ENCODE measurements around the gene KCTD12. TPM values are rescaled to one million over a fixed set of nuclear protein-coding genes. Genes with fewer than 3 reads are reported as not detected.

The KCTD12 gene
- total and polyA plus RNA-seq, 2 experiments from 2014 or later, result 9.1 to 70.5 TPM

- no peak overlapping the region for H2AFZ ChIP-seq
- H3K9me3 ChIP-seq (ENCODE audit: low read depth), result no peaks in the 10 kb centered on the region
- no peak overlapping the region for H3K4me3 ChIP-seq
- DNase-seq (ENCODE audit: low spot score), result no peak
- H3K27me3 ChIP-seq, result no peaks in the 10 kb centered on the region
- no peaks in the 10 kb centered on the region for H3K4me1 ChIP-seq (ENCODE audit: insufficient read depth)
- H4K20me1 ChIP-seq (ENCODE audit: insufficient read depth, poor library complexity, severe bottlenecking), result no peaks in the 10 kb centered on the region
- H3K36me3 ChIP-seq (replicated peaks; ENCODE audit: insufficient read depth, low read depth), result no peaks in the 10 kb centered on the region
- WGBS (ENCODE audit: low lambda C conversion rate, missing lambda C conversion rate), result 63% methylated on average over 2 of the region's 2 CpGs
- no peaks in the 10 kb centered on the region for H3K9me2 ChIP-seq (replicated peaks; ENCODE audit: insufficient read depth)
- no peak overlapping the region for H3K4me2 ChIP-seq
- H3K27ac ChIP-seq, result no peak overlapping the region
- TF ChIP-seq EZH2 (IDR thresholded peaks at IDR 0.05; ENCODE audit: borderline replicate concordance), result no peak
- no peak for TF ChIP-seq EZH2phosphoT487 (IDR thresholded peaks at IDR 0.05; ENCODE audit: low read depth, severe bottlenecking, unreplicated experiment)
- TF ChIP-seq CTCF (IDR thresholded peaks at IDR 0.05; ENCODE audit: poor library complexity), result no peak
- no peaks in the 10 kb centered on the region for H3K79me2 ChIP-seq
Observed at GRCh38 chr13:76873445-76873844, 12.8 kb downstream of the KCTD12 start.

- 57% methylated on average over 2 of the region's 2 CpGs for WGBS (ENCODE audit: low lambda C conversion rate, missing lambda C conversion rate)
- Histone ChIP-seq H3K36me3 (replicated peaks; ENCODE audit: insufficient read depth, low read depth) (no peaks in the 10 kb centered on the region), H3K79me2 (no peaks in the 10 kb centered on the region), H2AFZ (no peak overlapping the region), H3K4me3 (no peak overlapping the region), H3K27me3 (no peaks in the 10 kb centered on the region), H3K4me1 (ENCODE audit: insufficient read depth) (no peaks in the 10 kb centered on the region), H3K9me2 (replicated peaks; ENCODE audit: insufficient read depth) (no peaks in the 10 kb centered on the region), H3K9me3 (ENCODE audit: low read depth) (no peaks in the 10 kb centered on the region), H3K4me2 (no peak overlapping the region), H3K27ac (no peak overlapping the region), H4K20me1 (ENCODE audit: insufficient read depth, poor library complexity, severe bottlenecking) (no peaks in the 10 kb centered on the region)
- DNase-seq (ENCODE audit: low spot score), result no peak
- TF ChIP-seq EZH2phosphoT487 (IDR thresholded peaks at IDR 0.05; ENCODE audit: low read depth, severe bottlenecking, unreplicated experiment), result no peak
- no peak for TF ChIP-seq CTCF (IDR thresholded peaks at IDR 0.05; ENCODE audit: poor library complexity)
- no peak for TF ChIP-seq EZH2 (IDR thresholded peaks at IDR 0.05; ENCODE audit: borderline replicate concordance)
Observed at GRCh38 chr13:76872675-76873074, 13.5 kb downstream of the KCTD12 start.

GRCh38 chr13:76871432-76871831 is 14.8 kb downstream of the KCTD12 start:
- Histone ChIP-seq H3K9me3 (ENCODE audit: low read depth) (no peaks in the 10 kb centered on the region), H4K20me1 (ENCODE audit: insufficient read depth, poor library complexity, severe bottlenecking) (no peaks in the 10 kb centered on the region), H3K9me2 (replicated peaks; ENCODE audit: insufficient read depth) (no peaks in the 10 kb centered on the region), H3K79me2 (no peaks in the 10 kb centered on the region), H3K27ac (no peak overlapping the region), H3K27me3 (no peaks in the 10 kb centered on the region), H3K36me3 (replicated peaks; ENCODE audit: insufficient read depth, low read depth) (no peaks in the 10 kb centered on the region), H2AFZ (no peak overlapping the region), H3K4me1 (ENCODE audit: insufficient read depth) (no peaks in the 10 kb centered on the region), H3K4me2 (no peak overlapping the region), H3K4me3 (no peak overlapping the region)
- TF ChIP-seq EZH2 (IDR thresholded peaks at IDR 0.05; ENCODE audit: borderline replicate concordance), result no peak
- no peak for TF ChIP-seq CTCF (IDR thresholded peaks at IDR 0.05; ENCODE audit: poor library complexity)
- TF ChIP-seq EZH2phosphoT487 (IDR thresholded peaks at IDR 0.05; ENCODE audit: low read depth, severe bottlenecking, unreplicated experiment), result no peak
- WGBS (ENCODE audit: low lambda C conversion rate, missing lambda C conversion rate), result 87% methylated on average over 3 of the region's 3 CpGs
- DNase-seq (ENCODE audit: low spot score), result no peak

GRCh38 chr13:76868371-76868770 is 17.8 kb downstream of the KCTD12 start:
- H3K4me2 ChIP-seq, result no peak overlapping the region
- H4K20me1 ChIP-seq (ENCODE audit: insufficient read depth, poor library complexity, severe bottlenecking), result no peaks in the 10 kb centered on the region
- no peak overlapping the region for H3K4me3 ChIP-seq
- H3K27ac ChIP-seq, result no peak overlapping the region
- no peaks in the 10 kb centered on the region for H3K9me3 ChIP-seq (ENCODE audit: low read depth)
- H3K4me1 ChIP-seq (ENCODE audit: insufficient read depth), result no peaks in the 10 kb centered on the region
- H3K27me3 ChIP-seq, result no peaks in the 10 kb centered on the region
- H2AFZ ChIP-seq, result no peak overlapping the region
- no peaks in the 10 kb centered on the region for H3K9me2 ChIP-seq (replicated peaks; ENCODE audit: insufficient read depth)
- H3K79me2 ChIP-seq, result no peaks in the 10 kb centered on the region
- H3K36me3 ChIP-seq (replicated peaks; ENCODE audit: insufficient read depth, low read depth), result no peaks in the 10 kb centered on the region
- DNase-seq (ENCODE audit: low spot score), result no peak
- TF ChIP-seq EZH2phosphoT487 (IDR thresholded peaks at IDR 0.05; ENCODE audit: low read depth, severe bottlenecking, unreplicated experiment) (no peak), EZH2 (IDR thresholded peaks at IDR 0.05; ENCODE audit: borderline replicate concordance) (no peak), CTCF (IDR thresholded peaks at IDR 0.05; ENCODE audit: poor library complexity) (no peak)

Measured in hepatocyte (in vitro differentiated cells).